Activated B cell treated with CpG ODN at 0.5 μM for 24 hours (primary cell): ENCODE measurements around the gene FHL5. TPM values are rescaled to one million over a fixed set of nuclear protein-coding genes. Genes with fewer than 3 reads are reported as not detected.

Experiments used
- ATAC-seq: fragments of 200-7000 bp; cut with Tn5 transposase; one replicate; pipeline ENCODE4 v1.10.0; 2021; ENCODE audit warnings: low read depth, mild to moderate bottlenecking, moderate library complexity
- CTCF ChIA-PET: fragments of 350-600 bp; sonication (Branson Sonifier 250); formaldehyde crosslinking; loops from one replicate; lab custom pipeline; 2021; ENCODE audit warnings: antibody characterized with exemption; lab: Charles Lee
- POLR2A ChIA-PET: fragments of 350-600 bp; sonication (Branson Sonifier 250); formaldehyde crosslinking; loops from one replicate; lab custom pipeline; 2021; ENCODE audit warnings: antibody characterized with exemption; lab: Charles Lee
- DNase-seq: peaks from one replicate; pipeline ENCODE4 v3.0.0; 2022
- H3K27ac Mint-ChIP-seq: one replicate; pipeline ENCODE4 v1.8.0; 2020; ENCODE audit warnings: mixed read lengths
- H3K27me3 Mint-ChIP-seq: one replicate; pipeline ENCODE4 v1.8.0; 2021; ENCODE audit warnings: mixed read lengths
- H3K36me3 Mint-ChIP-seq: one replicate; pipeline ENCODE4 v1.8.0; 2021; ENCODE audit warnings: low read depth, mixed read lengths
- H3K4me1 Mint-ChIP-seq: one replicate; pipeline ENCODE4 v1.8.0; 2021; ENCODE audit warnings: mixed read lengths
- H3K4me3 Mint-ChIP-seq: one replicate; pipeline ENCODE4 v1.8.0; 2020; ENCODE audit warnings: mild to moderate bottlenecking, mixed read lengths
- H3K9me3 Mint-ChIP-seq: one replicate; pipeline ENCODE4 v1.8.0; 2020; ENCODE audit warnings: mixed read lengths
- intact Hi-C: fragments of 100-400 bp; cut with micrococcal nuclease; formaldehyde crosslinking; loops from one replicate; pipeline ENCODE4 v1.15.1; 2024
- total RNA-seq: library from RNA; stranded (reverse); gene quantifications from 2 replicates; pipeline ENCODE4 v1.2.3, GENCODE V29; 2022
- TF ChIP-seq, protein P1 (sequence below): fragments of 200-600 bp; IDR thresholded peaks from one replicate; pipeline ENCODE4 v1.8.0; 2022; ENCODE audit warnings: antibody characterized with exemption, mild to moderate bottlenecking

Gene FHL5
- total RNA-seq, 1 donor from 2014 or later: not detected

DNA sequence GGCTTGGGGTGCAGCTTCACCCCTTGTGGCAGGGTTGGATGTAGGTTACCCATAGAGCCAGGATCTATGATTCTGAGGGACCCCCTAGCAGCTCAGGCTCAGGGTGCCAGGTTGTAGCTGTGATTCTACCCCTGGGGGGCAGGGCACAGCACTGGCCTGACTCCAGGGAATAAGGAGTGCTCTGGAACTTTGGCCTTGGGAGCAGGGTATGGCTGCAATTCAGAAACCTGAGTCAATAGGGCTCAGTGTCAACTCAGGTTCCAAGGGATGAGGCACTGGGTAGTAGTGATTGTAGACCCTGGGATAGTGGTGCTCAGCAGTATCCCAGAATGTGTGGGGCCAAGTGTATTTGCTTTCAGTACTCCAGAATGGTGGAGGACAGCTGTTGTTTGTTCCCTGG, 8.6 kb downstream of the FHL5 start:
- peaks cover 20% of the 10 kb centered on the region for H3K27me3 Mint-ChIP-seq
- CTCF ChIA-PET: no interaction called here
- POLR2A ChIA-PET: no interaction called here

DNA sequence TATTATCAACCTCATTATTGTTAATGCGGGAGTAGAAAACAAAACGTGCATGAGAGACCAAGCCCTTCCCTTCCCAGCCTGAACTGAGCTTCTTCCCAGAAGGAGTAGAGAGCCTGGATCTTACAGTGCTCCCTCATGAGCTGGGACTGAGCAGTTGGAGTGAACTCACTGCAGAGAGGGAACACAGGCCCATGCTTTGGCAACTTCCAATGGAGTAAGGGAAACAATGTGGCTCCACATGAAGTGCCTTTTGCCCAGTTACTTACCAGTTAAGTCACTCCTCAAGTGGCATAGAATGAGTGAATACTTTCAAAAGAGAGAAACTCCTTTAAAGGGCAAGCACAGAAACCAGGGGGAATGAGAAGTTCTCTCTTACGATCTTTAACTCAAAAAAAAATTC, 12.4 kb downstream of the FHL5 start:
- Mint-ChIP-seq H3K36me3 (peaks cover 2% of the 10 kb centered on the region), H3K4me1 (no peaks in the 10 kb centered on the region), H3K4me3 (no peak overlapping the region), H3K9me3 (peaks cover 12% of the 10 kb centered on the region), H3K27ac (no peak overlapping the region), H3K27me3 (peaks cover 13% of the 10 kb centered on the region)
- CTCF ChIA-PET: no interaction called here
- ATAC-seq (no peak), DNase-seq (no peak)
- intact Hi-C loops: no loop called here
- TF ChIP-seq, protein P1, sequence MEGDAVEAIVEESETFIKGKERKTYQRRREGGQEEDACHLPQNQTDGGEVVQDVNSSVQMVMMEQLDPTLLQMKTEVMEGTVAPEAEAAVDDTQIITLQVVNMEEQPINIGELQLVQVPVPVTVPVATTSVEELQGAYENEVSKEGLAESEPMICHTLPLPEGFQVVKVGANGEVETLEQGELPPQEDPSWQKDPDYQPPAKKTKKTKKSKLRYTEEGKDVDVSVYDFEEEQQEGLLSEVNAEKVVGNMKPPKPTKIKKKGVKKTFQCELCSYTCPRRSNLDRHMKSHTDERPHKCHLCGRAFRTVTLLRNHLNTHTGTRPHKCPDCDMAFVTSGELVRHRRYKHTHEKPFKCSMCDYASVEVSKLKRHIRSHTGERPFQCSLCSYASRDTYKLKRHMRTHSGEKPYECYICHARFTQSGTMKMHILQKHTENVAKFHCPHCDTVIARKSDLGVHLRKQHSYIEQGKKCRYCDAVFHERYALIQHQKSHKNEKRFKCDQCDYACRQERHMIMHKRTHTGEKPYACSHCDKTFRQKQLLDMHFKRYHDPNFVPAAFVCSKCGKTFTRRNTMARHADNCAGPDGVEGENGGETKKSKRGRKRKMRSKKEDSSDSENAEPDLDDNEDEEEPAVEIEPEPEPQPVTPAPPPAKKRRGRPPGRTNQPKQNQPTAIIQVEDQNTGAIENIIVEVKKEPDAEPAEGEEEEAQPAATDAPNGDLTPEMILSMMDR: no peak
- POLR2A ChIA-PET: no interaction called here

More for the DNA sequence above, 8.6 kb downstream of the FHL5 start:
- Mint-ChIP-seq H3K27ac (no peak overlapping the region), H3K36me3 (peaks cover 2% of the 10 kb centered on the region), H3K9me3 (peaks cover 26% of the 10 kb centered on the region), H3K4me3 (no peak overlapping the region), H3K4me1 (no peaks in the 10 kb centered on the region)
- ATAC-seq: no peak
- TF ChIP-seq, protein P1: no peak
- no peak for DNase-seq
- intact Hi-C loops: no loop called here

DNA sequence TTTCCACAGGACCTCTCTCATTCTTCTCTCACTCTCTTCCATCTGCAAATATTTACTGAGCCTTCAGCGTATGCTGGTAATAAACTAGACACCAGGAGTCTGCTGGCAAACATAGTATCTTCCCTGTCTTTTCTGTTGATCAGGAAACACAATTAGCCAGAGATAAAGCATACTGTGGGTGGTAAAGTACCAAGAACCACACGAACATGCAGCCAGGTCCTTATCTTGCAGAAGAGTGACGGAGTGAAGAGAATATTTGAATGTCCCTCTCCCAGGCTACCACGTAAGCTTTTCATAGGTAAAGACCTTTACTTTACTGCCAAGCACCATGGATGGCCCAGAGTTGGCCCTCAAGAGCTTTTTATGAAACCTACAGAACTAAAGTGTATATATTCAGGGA, 13.3 kb downstream of the FHL5 start:
- Mint-ChIP-seq H3K4me3 (no peak overlapping the region), H3K27me3 (peaks cover 13% of the 10 kb centered on the region), H3K27ac (no peak overlapping the region), H3K4me1 (no peaks in the 10 kb centered on the region), H3K36me3 (no peaks in the 10 kb centered on the region), H3K9me3 (peaks cover 6% of the 10 kb centered on the region)
- ATAC-seq (no peak), DNase-seq (no peak)
- ChIA-PET POLR2A (no interaction called here), CTCF (no interaction called here)
- TF ChIP-seq, protein P1: no peak
- intact Hi-C loops: no loop called here

DNA sequence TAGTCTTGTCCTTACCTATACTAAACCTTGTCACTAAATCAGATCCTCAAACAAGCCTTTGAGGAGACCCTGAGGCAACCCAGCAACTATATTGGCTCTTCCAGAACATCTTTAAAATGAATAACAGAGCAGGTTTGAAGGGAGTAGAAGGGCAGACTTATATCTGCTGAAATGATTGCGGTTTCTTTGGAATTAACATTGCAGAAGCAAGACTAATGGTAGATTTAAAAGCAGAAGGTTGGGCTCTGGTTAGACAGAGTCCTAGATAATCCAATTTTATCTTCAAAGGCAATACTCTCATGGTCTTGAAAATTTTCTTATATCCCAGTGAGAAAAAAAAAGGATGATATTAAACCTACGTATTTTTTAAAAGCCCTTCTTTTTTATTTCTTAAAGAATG, 19.1 kb downstream of the FHL5 start:
- POLR2A ChIA-PET: no interaction called here
- no peak overlapping the region for H3K27ac Mint-ChIP-seq
- peaks cover 12% of the 10 kb centered on the region for H3K27me3 Mint-ChIP-seq
- no peaks in the 10 kb centered on the region for H3K36me3 Mint-ChIP-seq
- TF ChIP-seq, protein P1: no peak
- no peaks in the 10 kb centered on the region for H3K4me1 Mint-ChIP-seq
- no peak for ATAC-seq
- intact Hi-C loops: no loop called here
- CTCF ChIA-PET: no interaction called here
- DNase-seq: no peak
- H3K9me3 Mint-ChIP-seq: no peaks in the 10 kb centered on the region
- no peak overlapping the region for H3K4me3 Mint-ChIP-seq

DNA sequence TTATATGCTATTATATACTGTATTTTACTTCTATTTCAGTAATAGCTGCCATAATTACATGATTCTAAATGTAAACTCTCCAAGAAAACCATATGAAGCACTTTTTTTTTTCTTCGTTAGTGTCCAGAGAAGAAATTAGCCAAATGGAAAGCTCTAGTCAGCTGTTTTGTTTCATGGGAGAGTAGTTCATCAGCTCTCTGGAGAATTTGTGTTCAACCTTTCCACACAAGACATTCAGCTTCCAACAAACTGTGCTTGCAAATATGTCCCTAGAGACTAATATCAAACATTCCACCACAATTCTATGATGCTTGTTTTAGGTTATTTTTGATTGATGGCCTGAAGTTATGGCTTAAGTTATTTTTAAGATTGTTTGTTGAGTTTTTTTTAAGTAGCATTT, 19.5 kb downstream of the FHL5 start:
- ChIA-PET CTCF (no interaction called here), POLR2A (no interaction called here)
- Mint-ChIP-seq H3K4me1 (no peaks in the 10 kb centered on the region), H3K27ac (no peak overlapping the region), H3K36me3 (no peaks in the 10 kb centered on the region), H3K4me3 (no peak overlapping the region), H3K9me3 (no peaks in the 10 kb centered on the region), H3K27me3 (peaks cover 12% of the 10 kb centered on the region)
- no peak for DNase-seq
- intact Hi-C loops: no loop called here
- TF ChIP-seq, protein P1: no peak
- no peak for ATAC-seq
